Testis (tissue), 2 donors: ENCODE results near the gene HSP90B1.

Experiments
- POLR2A ChIP-seq: fragments of 450-650 bp; IDR thresholded peaks from one replicate; pipeline ENCODE4 v1.6.1; 2017; ENCODE audit warnings: antibody characterized with exemption, mild to moderate bottlenecking, moderate library complexity
- TF ChIP-seq, protein P1 (sequence below), 3 experiments: fragments of 450-650 bp in 2 of 3; fragments of 200-600 bp in 1 of 3; sonication (generic) in 1 of 3; IDR thresholded peaks; one replicate each; pipeline ENCODE4 v1.5.1; 2016 to 2019; ENCODE audit warnings: antibody characterized with exemption in 3 of 3, mild to moderate bottlenecking in 2 of 3, moderate library complexity in 1 of 3

DNA sequence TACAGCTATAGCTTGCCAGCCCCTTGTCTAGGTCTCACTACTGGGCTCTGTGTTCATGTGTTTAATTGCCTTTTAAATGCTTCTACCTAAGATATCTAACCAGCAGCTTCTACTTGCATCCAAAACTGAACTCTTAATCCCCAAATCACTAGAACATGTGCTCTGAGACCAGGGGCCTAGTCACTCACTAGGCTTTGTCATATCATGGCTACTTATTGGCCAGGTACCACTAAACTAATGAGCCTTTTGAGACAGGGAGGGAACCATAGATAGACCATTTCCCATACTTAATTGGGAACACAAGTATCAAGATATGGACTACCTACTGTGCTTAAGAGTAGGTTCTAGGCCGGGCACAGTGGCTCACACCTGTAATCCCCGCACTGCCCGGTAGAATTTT is 6.5 kb downstream of the HSP90B1 start:
- TF ChIP-seq POLR2A, result no peak
- TF ChIP-seq, protein P1, sequence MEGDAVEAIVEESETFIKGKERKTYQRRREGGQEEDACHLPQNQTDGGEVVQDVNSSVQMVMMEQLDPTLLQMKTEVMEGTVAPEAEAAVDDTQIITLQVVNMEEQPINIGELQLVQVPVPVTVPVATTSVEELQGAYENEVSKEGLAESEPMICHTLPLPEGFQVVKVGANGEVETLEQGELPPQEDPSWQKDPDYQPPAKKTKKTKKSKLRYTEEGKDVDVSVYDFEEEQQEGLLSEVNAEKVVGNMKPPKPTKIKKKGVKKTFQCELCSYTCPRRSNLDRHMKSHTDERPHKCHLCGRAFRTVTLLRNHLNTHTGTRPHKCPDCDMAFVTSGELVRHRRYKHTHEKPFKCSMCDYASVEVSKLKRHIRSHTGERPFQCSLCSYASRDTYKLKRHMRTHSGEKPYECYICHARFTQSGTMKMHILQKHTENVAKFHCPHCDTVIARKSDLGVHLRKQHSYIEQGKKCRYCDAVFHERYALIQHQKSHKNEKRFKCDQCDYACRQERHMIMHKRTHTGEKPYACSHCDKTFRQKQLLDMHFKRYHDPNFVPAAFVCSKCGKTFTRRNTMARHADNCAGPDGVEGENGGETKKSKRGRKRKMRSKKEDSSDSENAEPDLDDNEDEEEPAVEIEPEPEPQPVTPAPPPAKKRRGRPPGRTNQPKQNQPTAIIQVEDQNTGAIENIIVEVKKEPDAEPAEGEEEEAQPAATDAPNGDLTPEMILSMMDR (IDR thresholded peaks at IDR 0.05), result no peak
